ENCODE results near the gene TAF10.

DNA sequence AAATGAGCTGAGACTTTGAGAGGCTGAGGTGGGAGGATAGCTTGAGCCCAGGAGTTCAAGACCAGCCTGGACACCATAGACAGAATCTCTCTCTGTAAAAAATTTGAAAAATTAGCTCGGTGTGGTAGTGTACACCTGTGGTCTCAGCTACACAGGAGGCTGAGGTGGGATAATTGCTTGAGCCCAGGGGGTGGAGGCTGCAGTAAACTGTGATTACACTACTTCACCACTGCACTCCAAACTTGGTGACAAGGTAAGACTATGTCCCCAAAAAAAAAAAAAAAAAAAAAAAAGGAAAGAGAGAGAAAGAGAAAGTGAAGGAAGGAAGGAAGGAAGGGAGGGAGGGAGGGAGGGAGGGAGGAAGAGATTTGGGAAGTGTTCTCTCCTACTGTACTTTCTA lies 33.9 kb downstream of the TAF10 start:
- TF ChIP-seq, protein P1, sequence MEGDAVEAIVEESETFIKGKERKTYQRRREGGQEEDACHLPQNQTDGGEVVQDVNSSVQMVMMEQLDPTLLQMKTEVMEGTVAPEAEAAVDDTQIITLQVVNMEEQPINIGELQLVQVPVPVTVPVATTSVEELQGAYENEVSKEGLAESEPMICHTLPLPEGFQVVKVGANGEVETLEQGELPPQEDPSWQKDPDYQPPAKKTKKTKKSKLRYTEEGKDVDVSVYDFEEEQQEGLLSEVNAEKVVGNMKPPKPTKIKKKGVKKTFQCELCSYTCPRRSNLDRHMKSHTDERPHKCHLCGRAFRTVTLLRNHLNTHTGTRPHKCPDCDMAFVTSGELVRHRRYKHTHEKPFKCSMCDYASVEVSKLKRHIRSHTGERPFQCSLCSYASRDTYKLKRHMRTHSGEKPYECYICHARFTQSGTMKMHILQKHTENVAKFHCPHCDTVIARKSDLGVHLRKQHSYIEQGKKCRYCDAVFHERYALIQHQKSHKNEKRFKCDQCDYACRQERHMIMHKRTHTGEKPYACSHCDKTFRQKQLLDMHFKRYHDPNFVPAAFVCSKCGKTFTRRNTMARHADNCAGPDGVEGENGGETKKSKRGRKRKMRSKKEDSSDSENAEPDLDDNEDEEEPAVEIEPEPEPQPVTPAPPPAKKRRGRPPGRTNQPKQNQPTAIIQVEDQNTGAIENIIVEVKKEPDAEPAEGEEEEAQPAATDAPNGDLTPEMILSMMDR (IDR thresholded peaks at IDR 0.05 in 4 of 5, conservative IDR thresholded peaks at IDR 0.05 in 1 of 5), result no peak
- no peak for TF ChIP-seq POLR2A (IDR thresholded peaks at IDR 0.05)
